SU-DHL-6 (cell line): ENCODE measurements around the gene BDH2.

ENCODE experiments used
- EZH2phosphoT487 ChIP-seq: fragments of 200-600 bp; sonication (generic), shearing (Covaris generic); conservative IDR thresholded peaks from 2 replicates; pipeline ENCODE4 v1.6.1; 2018; ENCODE audit warnings: mild to moderate bottlenecking, antibody characterized with exemption, low read length, moderate library complexity, mixed read lengths
- TF ChIP-seq, protein P1 (sequence below): fragments of 200-600 bp; sonication (generic); IDR thresholded peaks from one replicate; pipeline ENCODE4 v1.5.1; 2017; ENCODE audit warnings: antibody characterized with exemption, mild to moderate bottlenecking, low read length, moderate library complexity; ENCODE audit not compliant: insufficient read depth, poor library complexity, severe bottlenecking

DNA sequence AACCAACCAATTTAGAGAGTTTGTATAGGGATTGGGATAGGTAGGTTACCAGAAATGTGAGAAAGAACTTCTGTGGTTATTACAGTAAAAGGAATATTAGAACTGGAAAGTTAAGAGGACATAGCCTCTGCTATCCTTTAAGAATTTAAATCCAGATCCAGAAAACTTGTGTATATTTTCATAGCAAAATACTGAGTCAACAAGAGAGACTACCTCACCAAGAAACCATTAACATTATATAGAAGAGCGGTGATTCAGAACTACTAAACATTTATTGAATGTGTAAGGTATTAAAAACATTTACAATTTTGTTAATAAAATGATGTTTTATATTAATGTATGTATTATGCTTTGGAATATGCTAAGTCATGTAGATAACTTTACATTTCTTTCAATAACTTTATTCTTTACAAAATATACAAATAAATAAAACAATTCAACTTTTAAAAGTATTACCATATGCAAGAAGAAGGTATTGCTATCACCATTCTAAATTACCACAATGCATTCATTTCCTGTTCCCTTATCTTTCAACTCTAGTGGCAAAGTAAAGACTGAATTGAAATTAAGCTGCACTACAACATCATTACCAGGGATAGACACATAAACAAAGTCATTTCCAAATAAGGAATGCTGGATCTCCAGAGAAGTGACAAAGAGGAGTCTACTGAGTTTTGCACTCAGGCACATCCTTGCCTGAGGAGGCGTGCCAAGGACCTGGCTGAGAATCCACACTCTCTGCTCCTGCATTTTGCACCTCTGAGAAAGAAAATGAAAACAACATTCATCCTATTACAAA is 6.1 kb upstream of the BDH2 start:
- TF ChIP-seq, protein P1, sequence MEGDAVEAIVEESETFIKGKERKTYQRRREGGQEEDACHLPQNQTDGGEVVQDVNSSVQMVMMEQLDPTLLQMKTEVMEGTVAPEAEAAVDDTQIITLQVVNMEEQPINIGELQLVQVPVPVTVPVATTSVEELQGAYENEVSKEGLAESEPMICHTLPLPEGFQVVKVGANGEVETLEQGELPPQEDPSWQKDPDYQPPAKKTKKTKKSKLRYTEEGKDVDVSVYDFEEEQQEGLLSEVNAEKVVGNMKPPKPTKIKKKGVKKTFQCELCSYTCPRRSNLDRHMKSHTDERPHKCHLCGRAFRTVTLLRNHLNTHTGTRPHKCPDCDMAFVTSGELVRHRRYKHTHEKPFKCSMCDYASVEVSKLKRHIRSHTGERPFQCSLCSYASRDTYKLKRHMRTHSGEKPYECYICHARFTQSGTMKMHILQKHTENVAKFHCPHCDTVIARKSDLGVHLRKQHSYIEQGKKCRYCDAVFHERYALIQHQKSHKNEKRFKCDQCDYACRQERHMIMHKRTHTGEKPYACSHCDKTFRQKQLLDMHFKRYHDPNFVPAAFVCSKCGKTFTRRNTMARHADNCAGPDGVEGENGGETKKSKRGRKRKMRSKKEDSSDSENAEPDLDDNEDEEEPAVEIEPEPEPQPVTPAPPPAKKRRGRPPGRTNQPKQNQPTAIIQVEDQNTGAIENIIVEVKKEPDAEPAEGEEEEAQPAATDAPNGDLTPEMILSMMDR = no peak
- no peak for TF ChIP-seq EZH2phosphoT487
